SK-N-MC (cell line): ENCODE measurements around the gene HID1.

Source experiments
- DNase-seq: peaks from one replicate; pipeline ENCODE4 v3.0.0-alpha.2; 2011; ENCODE audit warnings: low read depth, low spot score
- H3K27ac ChIP-seq: fragments of 200-600 bp; sonication (generic); 2 replicates; pipeline ENCODE4 v1.5.1; 2016; ENCODE audit warnings: mixed run types
- H3K36me3 ChIP-seq: fragments of 200-600 bp; sonication (generic); 2 replicates; pipeline ENCODE4 v1.6.1; 2017; ENCODE audit warnings: antibody characterized with exemption, low read length, mixed read lengths; ENCODE audit not compliant: insufficient read depth
- H3K4me3 ChIP-seq: fragments of 200-600 bp; sonication (generic); 2 replicates; pipeline ENCODE4 v1.5.1; 2016
- H3K9ac ChIP-seq: fragments of 200-600 bp; sonication (generic); 2 replicates; pipeline ENCODE4 v1.8.0; 2017; ENCODE audit warnings: mixed run types, mixed read lengths; ENCODE audit not compliant: insufficient read length
- H3K9me3 ChIP-seq: fragments of 200-600 bp; sonication (generic); 2 replicates; pipeline ENCODE4 v1.6.1; 2017; ENCODE audit warnings: low read depth, mild to moderate bottlenecking, antibody characterized with exemption, low read length, moderate library complexity, mixed read lengths
- EZH2 ChIP-seq: fragments of 200-600 bp; sonication (generic); IDR thresholded peaks from one replicate; pipeline ENCODE4 v1.6.1; 2017; ENCODE audit warnings: antibody characterized with exemption
- FOXP2 ChIP-seq: optimal IDR thresholded peaks from 2 replicates; pipeline ENCODE3; 2011; ENCODE audit warnings: mild to moderate bottlenecking, moderate library complexity; ENCODE audit not compliant: insufficient read depth; ENCODE audit errors: extremely low read length, control extremely low read depth
- POLR2AphosphoS5 ChIP-seq: IDR thresholded peaks from 2 replicates; pipeline ENCODE4 v1.6.1; 2012; ENCODE audit warnings: mild to moderate bottlenecking, low read depth, low read length, borderline replicate concordance

Gene HID1, protein sequence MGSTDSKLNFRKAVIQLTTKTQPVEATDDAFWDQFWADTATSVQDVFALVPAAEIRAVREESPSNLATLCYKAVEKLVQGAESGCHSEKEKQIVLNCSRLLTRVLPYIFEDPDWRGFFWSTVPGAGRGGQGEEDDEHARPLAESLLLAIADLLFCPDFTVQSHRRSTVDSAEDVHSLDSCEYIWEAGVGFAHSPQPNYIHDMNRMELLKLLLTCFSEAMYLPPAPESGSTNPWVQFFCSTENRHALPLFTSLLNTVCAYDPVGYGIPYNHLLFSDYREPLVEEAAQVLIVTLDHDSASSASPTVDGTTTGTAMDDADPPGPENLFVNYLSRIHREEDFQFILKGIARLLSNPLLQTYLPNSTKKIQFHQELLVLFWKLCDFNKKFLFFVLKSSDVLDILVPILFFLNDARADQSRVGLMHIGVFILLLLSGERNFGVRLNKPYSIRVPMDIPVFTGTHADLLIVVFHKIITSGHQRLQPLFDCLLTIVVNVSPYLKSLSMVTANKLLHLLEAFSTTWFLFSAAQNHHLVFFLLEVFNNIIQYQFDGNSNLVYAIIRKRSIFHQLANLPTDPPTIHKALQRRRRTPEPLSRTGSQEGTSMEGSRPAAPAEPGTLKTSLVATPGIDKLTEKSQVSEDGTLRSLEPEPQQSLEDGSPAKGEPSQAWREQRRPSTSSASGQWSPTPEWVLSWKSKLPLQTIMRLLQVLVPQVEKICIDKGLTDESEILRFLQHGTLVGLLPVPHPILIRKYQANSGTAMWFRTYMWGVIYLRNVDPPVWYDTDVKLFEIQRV

DNA sequence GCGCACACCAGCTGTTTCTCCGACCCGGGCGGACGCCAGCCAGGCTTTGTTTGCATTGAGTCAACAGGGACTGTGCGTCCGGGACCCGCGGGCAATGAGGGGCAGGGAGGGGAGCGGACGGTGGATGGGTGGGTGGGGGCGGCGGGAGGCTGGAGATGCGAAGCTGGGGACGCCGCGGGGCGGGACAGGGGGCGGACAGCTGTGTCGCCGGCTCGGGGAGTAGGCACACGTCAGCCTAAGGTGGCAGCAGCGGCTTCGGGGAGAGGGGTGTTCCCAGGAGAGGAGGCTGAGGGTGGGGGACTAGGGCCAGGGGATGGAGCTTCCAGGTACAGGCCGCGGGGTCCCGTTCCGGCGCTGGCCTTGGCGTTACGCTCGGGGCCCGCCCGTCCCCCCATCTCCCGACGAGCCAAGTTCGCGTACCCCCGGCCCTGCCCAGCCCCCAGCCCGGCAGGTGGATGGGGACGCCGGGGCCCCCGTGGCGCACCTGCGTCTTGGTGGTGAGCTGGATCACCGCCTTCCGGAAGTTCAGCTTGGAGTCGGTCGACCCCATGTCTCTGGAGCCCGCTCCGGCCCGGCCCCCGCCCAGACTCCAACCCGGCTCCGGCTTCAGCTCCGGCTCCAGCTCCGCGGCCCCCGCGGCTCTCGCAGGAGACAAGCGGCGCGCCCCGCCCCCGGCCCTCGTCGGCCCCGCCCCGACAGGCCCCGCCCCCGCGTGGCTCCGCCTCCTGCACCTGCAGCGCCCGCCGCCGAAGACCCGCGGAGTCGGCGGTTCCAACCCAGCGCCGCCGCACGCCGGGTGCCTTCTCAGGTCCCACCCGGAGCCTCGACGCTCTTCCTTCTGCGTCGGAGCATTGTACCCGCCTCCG, at the start of gene HID1:
TSS of gene HID1 (minus strand) at position 653 of the 866 bp plus-strand sequence. CDS start at position 550, 103 bp downstream.
- H3K27ac ChIP-seq, result no peak within 1 kb of the TSS
- no peak within 1 kb of the TSS for H3K9ac ChIP-seq

DNA sequence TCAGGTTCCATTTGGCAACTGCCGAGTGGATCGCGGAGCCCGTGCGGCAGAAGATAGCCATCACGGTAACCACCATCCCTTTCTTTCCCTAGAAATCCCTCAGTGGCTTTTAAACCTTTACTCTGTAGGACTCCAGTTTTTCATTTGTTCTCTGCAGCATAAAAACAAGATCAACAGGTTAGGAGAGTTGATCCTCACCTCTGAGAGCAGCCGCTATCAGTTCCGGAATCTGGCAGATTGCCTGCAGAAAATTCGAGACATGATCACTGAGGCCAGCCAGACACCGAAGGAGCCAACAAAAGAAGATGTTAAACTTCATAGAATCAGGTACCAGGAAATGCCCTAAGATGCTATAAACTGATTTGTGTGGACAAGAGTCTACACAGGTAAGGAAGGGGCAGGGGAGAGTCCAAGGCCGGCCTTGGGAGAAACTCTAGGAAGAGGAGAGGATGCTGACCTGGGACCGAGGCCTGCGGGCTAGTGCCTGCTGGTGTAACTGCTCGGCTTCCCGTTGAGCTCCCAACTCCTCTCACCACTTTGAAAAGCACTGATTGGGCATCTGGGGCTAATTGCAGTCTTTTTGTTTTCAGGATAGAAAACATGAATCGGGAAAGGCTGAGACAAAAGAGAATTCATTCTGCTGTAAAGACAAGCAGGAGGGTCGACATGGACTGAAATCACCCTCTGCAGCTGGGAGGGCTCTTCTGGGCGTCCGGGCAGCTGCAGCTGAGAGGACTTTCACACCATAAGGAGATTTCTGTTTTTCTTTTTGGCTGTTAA, 48.0 kb upstream of the HID1 start:
- no peak overlapping the region for H3K4me3 ChIP-seq
- TF ChIP-seq POLR2AphosphoS5, result no peak

More for the DNA sequence above, at the start of gene HID1:
- TF ChIP-seq POLR2AphosphoS5, result no peak
- no peak for TF ChIP-seq EZH2
- no peak for TF ChIP-seq FOXP2
- no peak for DNase-seq
- Histone ChIP-seq H3K4me3 (peak within 1 kb of the TSS; percentile 82), H3K36me3 (no peaks in the 10 kb centered on the region), H3K9me3 (no peaks in the 10 kb centered on the region)

GRCh38 chr17:75019710-75020109, 47.2 kb upstream of the HID1 start:
- H3K4me3 ChIP-seq, result no peak overlapping the region
- no peaks in the 10 kb centered on the region for H3K9me3 ChIP-seq
- no peak overlapping the region for H3K27ac ChIP-seq
- H3K36me3 ChIP-seq, result peaks cover 48% of the 10 kb centered on the region
- TF ChIP-seq EZH2, result no peak
- TF ChIP-seq FOXP2, result no peak
- TF ChIP-seq POLR2AphosphoS5, result no peak
- H3K9ac ChIP-seq, result no peak overlapping the region
- no peak for DNase-seq

More for the DNA sequence above, 48.0 kb upstream of the HID1 start:
- peaks cover 52% of the 10 kb centered on the region for H3K36me3 ChIP-seq
- no peak overlapping the region for H3K9ac ChIP-seq
- DNase-seq, result no peak
- no peak overlapping the region for H3K27ac ChIP-seq
- H3K9me3 ChIP-seq, result no peaks in the 10 kb centered on the region

GRCh38 chr17:75019146-75019545, 46.6 kb upstream of the HID1 start:
- DNase-seq, result no peak
- Histone ChIP-seq H3K9me3 (no peaks in the 10 kb centered on the region), H3K9ac (no peak overlapping the region), H3K36me3 (peaks cover 47% of the 10 kb centered on the region), H3K4me3 (no peak overlapping the region), H3K27ac (no peak overlapping the region)
- TF ChIP-seq EZH2 (no peak), FOXP2 (no peak), POLR2AphosphoS5 (no peak)

DNA sequence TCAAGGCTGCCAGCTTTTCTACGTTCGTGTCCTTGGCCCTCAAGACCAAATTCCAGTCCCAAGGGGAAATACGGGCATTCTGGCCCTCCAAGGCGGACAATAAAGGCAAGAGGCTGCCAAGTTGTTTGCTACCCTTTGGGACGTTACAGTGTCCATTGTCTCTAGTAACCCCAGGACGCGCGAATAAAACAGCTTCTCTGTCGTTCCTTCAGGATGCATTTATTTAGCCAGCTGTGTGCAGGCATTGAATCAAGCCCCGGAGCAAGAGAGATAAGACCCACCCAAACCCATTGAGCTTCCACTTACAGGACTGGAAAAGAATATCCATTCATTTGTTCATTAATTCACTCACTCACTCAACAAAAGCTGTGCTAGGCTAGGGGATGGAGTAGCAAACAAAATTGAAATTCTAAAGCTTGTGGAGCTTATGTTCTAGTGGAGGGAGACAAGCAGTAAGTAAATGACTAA, 40.6 kb upstream of the HID1 start:
- Histone ChIP-seq H3K9me3 (no peaks in the 10 kb centered on the region), H3K9ac (peak overlapping the region; percentile 83), H3K4me3 (peak overlapping the region; percentile 93), H3K36me3 (peaks cover 7% of the 10 kb centered on the region; the same call in 1 of the 2 replicates), H3K27ac (peak overlapping the region; percentile 54; the same call in 1 of the 2 replicates)
- DNase-seq, result no peak
- TF ChIP-seq FOXP2, result no peak
- TF ChIP-seq POLR2AphosphoS5, result no peak
- no peak for TF ChIP-seq EZH2

- peak; percentile 92 for TF ChIP-seq POLR2AphosphoS5
- no peak for TF ChIP-seq EZH2
- DNase-seq, result no peak
- Histone ChIP-seq H3K9me3 (no peaks in the 10 kb centered on the region), H3K4me3 (peak within 1 kb of the TSS; percentile 93), H3K27ac (peak within 1 kb of the TSS; percentile 86), H3K36me3 (peaks cover 7% of the 10 kb centered on the region; the same call in 1 of the 2 replicates), H3K9ac (peak within 1 kb of the TSS; percentile 83)
Measured at GRCh38 chr17:75012346-75013091, 40.0 kb upstream of the HID1 start, which contains the start of gene MRPL58. Gene MRPL58, plus strand, starts transcription at chr17:75012670. Its CDS starts 17 bp downstream, at chr17:75012687.

DNA sequence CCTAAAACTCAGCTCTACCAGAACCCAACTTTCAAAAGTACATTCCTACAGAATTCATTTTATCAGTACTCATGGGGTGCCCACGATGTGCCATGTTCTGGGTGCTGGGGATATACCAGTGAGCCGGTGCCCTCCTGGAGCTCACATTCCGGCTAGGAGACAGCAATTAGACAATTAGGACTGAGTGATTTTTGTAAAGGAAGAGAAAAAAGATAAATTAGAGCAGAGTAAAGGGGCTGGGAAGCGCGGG, 39.5 kb upstream of the HID1 start:
- peaks cover 7% of the 10 kb centered on the region; the same call in 1 of the 2 replicates for H3K36me3 ChIP-seq
- DNase-seq, result no peak
- H3K27ac ChIP-seq, result peak overlapping the region; percentile 86
- no peaks in the 10 kb centered on the region for H3K9me3 ChIP-seq
- TF ChIP-seq POLR2AphosphoS5, result no peak
- TF ChIP-seq FOXP2, result no peak
- TF ChIP-seq EZH2, result no peak
- H3K9ac ChIP-seq, result peak overlapping the region; percentile 83
- peak overlapping the region; percentile 93 for H3K4me3 ChIP-seq
